AG20443 (cell line): ENCODE results near the gene UAP1L1.
"Not testable (repeated sequence)": the region's sequence is repeated elsewhere in the genome, so short reads cannot be mapped to it uniquely, and the experiment has no call there.

ENCODE experiments used
- DNase-seq: peaks from one replicate; pipeline ENCODE4 v3.0.0; 2012; ENCODE audit warnings: low spot score, mixed read lengths

Gene UAP1L1

GRCh38 chr9:137114613-137115393, 37.5 kb downstream of the UAP1L1 start, which contains the start of gene DPP7:
TSS of gene DPP7 (minus strand) at chr9:137114733. CDS start at chr9:137114713, 20 bp downstream.
- DNase-seq: peak; percentile 94

GRCh38 chr9:137115394-137116026, 38.2 kb downstream of the UAP1L1 start:
- no peak for DNase-seq

GRCh38 chr9:137116027-137116507, 38.8 kb downstream of the UAP1L1 start:
- DNase-seq: no peak

GRCh38 chr9:137116728-137117127, 39.4 kb downstream of the UAP1L1 start:
- no peak for DNase-seq

- DNase-seq: no peak
Observed at GRCh38 chr9:137117269-137117731, 40.0 kb downstream of the UAP1L1 start.

GRCh38 chr9:137118092-137118603, 40.8 kb downstream of the UAP1L1 start:
- not testable (repeated sequence) for DNase-seq

GRCh38 chr9:137121927-137122795, 44.8 kb downstream of the UAP1L1 start:
- DNase-seq: not testable (repeated sequence)

- DNase-seq: not testable (repeated sequence)
Observed at GRCh38 chr9:137122796-137123467, 45.6 kb downstream of the UAP1L1 start.

- no peak for DNase-seq
Observed at GRCh38 chr9:137123468-137123837, 46.1 kb downstream of the UAP1L1 start.

GRCh38 chr9:137123952-137124462, 46.7 kb downstream of the UAP1L1 start:
- DNase-seq: not testable (repeated sequence)

GRCh38 chr9:137126786-137127185, 49.5 kb downstream of the UAP1L1 start:
- no peak for DNase-seq

GRCh38 chr9:137127301-137128157, 50.2 kb downstream of the UAP1L1 start:
- DNase-seq: no peak

- no peak for DNase-seq
Observed at GRCh38 chr9:137128158-137128861, 51.0 kb downstream of the UAP1L1 start.

GRCh38 chr9:137128862-137129455, 51.6 kb downstream of the UAP1L1 start:
- no peak for DNase-seq

GRCh38 chr9:137129456-137130175, 52.3 kb downstream of the UAP1L1 start:
- DNase-seq: peak; percentile 99

GRCh38 chr9:137130176-137130755, 52.9 kb downstream of the UAP1L1 start:
- no peak for DNase-seq
